Activated CD4-positive, alpha-beta T cell treated with anti-CD3 and anti-CD28 coated beads, Interleukin-2, Interleukin-6, amounts not matched to agents 100 ng/mL and 50 ng/mL, durations not matched to agents 16 hours and 8 hours (primary cell): Measurements from ENCODE around the gene JARID2.
"Not testable (repeated sequence)": the region's sequence is repeated elsewhere in the genome, so short reads cannot be mapped to it uniquely, and the experiment has no call there.

Experiments
- DNase-seq: peaks from one replicate; pipeline ENCODE4 v3.0.0-alpha.2; 2020

Gene JARID2

GRCh38 chr6:15316754-15317153, 70.9 kb downstream of the JARID2 start:
- no peak for DNase-seq

- DNase-seq = no peak
Measured at GRCh38 chr6:15317251-15317650, 71.4 kb downstream of the JARID2 start.

GRCh38 chr6:15317934-15318902, 72.3 kb downstream of the JARID2 start:
- no peak for DNase-seq

GRCh38 chr6:15319677-15320076, 73.8 kb downstream of the JARID2 start:
- DNase-seq = no peak

GRCh38 chr6:15320693-15321092, 74.8 kb downstream of the JARID2 start:
- no peak for DNase-seq

- no peak for DNase-seq
Measured at GRCh38 chr6:15322184-15322583, 76.3 kb downstream of the JARID2 start.

GRCh38 chr6:15322781-15323536, 77.1 kb downstream of the JARID2 start:
- no peak for DNase-seq

GRCh38 chr6:15323611-15324010, 77.7 kb downstream of the JARID2 start:
- not testable (repeated sequence) for DNase-seq

- DNase-seq = no peak
Measured at GRCh38 chr6:15324427-15324985, 78.6 kb downstream of the JARID2 start.

GRCh38 chr6:15325540-15325955, 79.7 kb downstream of the JARID2 start:
- peak; percentile 43 for DNase-seq

- DNase-seq = peak; percentile 25
Measured at GRCh38 chr6:15326067-15326614, 80.3 kb downstream of the JARID2 start.

- DNase-seq = peak; percentile 55
Measured at GRCh38 chr6:15327271-15327670, 81.4 kb downstream of the JARID2 start.

GRCh38 chr6:15329197-15329671, 83.4 kb downstream of the JARID2 start:
- no peak for DNase-seq

GRCh38 chr6:15330174-15330944, 84.5 kb downstream of the JARID2 start:
- DNase-seq = peak; percentile 46

- peak; percentile 46 for DNase-seq
Measured at GRCh38 chr6:15331143-15331542, 85.3 kb downstream of the JARID2 start.

GRCh38 chr6:15331629-15332251, 85.9 kb downstream of the JARID2 start:
- no peak for DNase-seq

GRCh38 chr6:15332446-15332845, 86.6 kb downstream of the JARID2 start:
- DNase-seq = no peak

GRCh38 chr6:15335385-15335784, 89.5 kb downstream of the JARID2 start:
- no peak for DNase-seq

GRCh38 chr6:15335916-15336315, 90.0 kb downstream of the JARID2 start:
- no peak for DNase-seq

- no peak for DNase-seq
Measured at GRCh38 chr6:15336900-15337560, 91.2 kb downstream of the JARID2 start.

- DNase-seq = no peak
Measured at GRCh38 chr6:15337582-15337981, 91.7 kb downstream of the JARID2 start.
